Measurements from ENCODE around the gene VSNL1. TPM values are rescaled to one million over a fixed set of nuclear protein-coding genes. Genes with fewer than 3 reads are reported as not detected.

The VSNL1 gene
- total and polyA plus RNA-seq, 2 experiments from 2014 or later: 102 to 112 TPM

DNA sequence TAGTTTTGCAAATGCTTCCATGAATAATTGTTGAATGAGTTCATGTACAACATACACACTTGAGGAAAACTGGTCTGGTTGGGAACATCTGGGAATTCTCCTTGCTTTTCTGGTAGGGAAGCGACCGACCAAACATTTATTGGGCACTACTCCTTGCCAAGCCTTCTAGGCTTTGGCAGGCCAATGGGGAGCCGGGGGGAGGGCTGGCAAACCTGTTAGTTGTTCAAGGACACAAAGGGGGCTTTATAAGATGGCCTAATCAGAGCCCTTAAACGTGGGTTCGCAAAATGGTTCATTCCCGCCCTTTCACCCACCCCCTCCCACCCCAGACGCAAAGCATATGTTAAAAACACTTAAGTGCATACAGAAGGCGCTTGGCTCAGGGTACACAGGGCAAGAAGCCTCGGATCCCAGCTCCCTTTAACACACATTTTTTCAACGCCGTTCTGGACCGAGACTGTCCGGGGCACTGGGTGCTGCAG lies 844 bp upstream of the VSNL1 start:
- H3K4me3 Mint-ChIP-seq: peak overlapping the region; percentile 93
- H3K4me2 ChIP-seq: peak overlapping the region; percentile 82
- no peaks in the 10 kb centered on the region for H3K36me3 ChIP-seq (ENCODE audit: insufficient read depth)
- peak overlapping the region; percentile 82 for H3K4me3 ChIP-seq
- peaks cover 35% of the 10 kb centered on the region for H3K4me1 Mint-ChIP-seq
- H3K79me2 ChIP-seq (replicated peaks; ENCODE audit: insufficient read depth): peaks cover 28% of the 10 kb centered on the region
- H3F3A ChIP-seq (replicated peaks; ENCODE audit: low read depth): peaks cover 13% of the 10 kb centered on the region
- peak; percentile 33 for ATAC-seq
- H4K20me1 ChIP-seq (replicated peaks; ENCODE audit: insufficient read depth): no peaks in the 10 kb centered on the region
- no peaks in the 10 kb centered on the region for H3K9me2 ChIP-seq (ENCODE audit: insufficient read depth)
- no peaks in the 10 kb centered on the region for H3K36me3 Mint-ChIP-seq (ENCODE audit: low read depth)
- no peak overlapping the region for H2AFZ ChIP-seq
- TF ChIP-seq NANOG (IDR thresholded peaks at IDR 0.05; ENCODE audit: borderline replicate concordance) (no peak), CREB1 (CRISPR knock-in tag; IDR thresholded peaks at IDR 0.05; ENCODE audit: low read depth) (no peak), STAT1 (IDR thresholded peaks at IDR 0.05; ENCODE audit: unreplicated experiment) (no peak), JUNB (IDR thresholded peaks at IDR 0.05; ENCODE audit: unreplicated experiment) (no peak), POLR2AphosphoS5 (IDR thresholded peaks at IDR 0.05; ENCODE audit: low read depth) (no peak; the same call in 1 of the 2 replicates), EZH2 (IDR thresholded peaks at IDR 0.05; ENCODE audit: low read depth, unreplicated experiment) (no peak), EZH2phosphoT487 (IDR thresholded peaks at IDR 0.05; ENCODE audit: unreplicated experiment) (no peak), ZNF114 (CRISPR knock-in tag; IDR thresholded peaks at IDR 0.05) (no peak), ZNF331 (CRISPR knock-in tag; IDR thresholded peaks at IDR 0.05; ENCODE audit: low read depth) (no peak)
- TF ChIP-seq, protein P1, sequence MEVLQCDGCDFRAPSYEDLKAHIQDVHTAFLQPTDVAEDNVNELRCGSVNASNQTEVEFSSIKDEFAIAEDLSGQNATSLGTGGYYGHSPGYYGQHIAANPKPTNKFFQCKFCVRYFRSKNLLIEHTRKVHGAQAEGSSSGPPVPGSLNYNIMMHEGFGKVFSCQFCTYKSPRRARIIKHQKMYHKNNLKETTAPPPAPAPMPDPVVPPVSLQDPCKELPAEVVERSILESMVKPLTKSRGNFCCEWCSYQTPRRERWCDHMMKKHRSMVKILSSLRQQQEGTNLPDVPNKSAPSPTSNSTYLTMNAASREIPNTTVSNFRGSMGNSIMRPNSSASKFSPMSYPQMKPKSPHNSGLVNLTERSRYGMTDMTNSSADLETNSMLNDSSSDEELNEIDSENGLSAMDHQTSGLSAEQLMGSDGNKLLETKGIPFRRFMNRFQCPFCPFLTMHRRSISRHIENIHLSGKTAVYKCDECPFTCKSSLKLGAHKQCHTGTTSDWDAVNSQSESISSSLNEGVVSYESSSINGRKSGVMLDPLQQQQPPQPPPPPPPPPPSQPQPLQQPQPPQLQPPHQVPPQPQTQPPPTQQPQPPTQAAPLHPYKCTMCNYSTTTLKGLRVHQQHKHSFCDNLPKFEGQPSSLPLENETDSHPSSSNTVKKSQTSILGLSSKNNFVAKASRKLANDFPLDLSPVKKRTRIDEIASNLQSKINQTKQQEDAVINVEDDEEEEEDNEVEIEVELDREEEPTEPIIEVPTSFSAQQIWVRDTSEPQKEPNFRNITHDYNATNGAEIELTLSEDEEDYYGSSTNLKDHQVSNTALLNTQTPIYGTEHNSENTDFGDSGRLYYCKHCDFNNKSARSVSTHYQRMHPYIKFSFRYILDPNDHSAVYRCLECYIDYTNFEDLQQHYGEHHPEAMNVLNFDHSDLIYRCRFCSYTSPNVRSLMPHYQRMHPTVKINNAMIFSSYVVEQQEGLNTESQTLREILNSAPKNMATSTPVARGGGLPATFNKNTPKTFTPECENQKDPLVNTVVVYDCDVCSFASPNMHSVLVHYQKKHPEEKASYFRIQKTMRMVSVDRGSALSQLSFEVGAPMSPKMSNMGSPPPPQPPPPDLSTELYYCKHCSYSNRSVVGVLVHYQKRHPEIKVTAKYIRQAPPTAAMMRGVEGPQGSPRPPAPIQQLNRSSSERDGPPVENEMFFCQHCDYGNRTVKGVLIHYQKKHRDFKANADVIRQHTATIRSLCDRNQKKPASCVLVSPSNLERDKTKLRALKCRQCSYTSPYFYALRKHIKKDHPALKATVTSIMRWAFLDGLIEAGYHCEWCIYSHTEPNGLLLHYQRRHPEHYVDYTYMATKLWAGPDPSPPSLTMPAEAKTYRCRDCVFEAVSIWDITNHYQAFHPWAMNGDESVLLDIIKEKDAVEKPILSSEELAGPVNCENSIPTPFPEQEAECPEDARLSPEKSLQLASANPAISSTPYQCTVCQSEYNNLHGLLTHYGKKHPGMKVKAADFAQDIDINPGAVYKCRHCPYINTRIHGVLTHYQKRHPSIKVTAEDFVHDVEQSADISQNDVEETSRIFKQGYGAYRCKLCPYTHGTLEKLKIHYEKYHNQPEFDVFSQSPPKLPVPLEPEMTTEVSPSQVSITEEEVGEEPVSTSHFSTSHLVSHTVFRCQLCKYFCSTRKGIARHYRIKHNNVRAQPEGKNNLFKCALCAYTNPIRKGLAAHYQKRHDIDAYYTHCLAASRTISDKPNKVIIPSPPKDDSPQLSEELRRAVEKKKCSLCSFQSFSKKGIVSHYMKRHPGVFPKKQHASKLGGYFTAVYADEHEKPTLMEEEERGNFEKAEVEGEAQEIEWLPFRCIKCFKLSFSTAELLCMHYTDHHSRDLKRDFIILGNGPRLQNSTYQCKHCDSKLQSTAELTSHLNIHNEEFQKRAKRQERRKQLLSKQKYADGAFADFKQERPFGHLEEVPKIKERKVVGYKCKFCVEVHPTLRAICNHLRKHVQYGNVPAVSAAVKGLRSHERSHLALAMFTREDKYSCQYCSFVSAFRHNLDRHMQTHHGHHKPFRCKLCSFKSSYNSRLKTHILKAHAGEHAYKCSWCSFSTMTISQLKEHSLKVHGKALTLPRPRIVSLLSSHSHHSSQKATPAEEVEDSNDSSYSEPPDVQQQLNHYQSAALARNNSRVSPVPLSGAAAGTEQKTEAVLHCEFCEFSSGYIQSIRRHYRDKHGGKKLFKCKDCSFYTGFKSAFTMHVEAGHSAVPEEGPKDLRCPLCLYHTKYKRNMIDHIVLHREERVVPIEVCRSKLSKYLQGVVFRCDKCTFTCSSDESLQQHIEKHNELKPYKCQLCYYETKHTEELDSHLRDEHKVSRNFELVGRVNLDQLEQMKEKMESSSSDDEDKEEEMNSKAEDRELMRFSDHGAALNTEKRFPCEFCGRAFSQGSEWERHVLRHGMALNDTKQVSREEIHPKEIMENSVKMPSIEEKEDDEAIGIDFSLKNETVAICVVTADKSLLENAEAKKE (CRISPR knock-in tag; IDR thresholded peaks at IDR 0.05): no peak
- TF ChIP-seq, protein P2, sequence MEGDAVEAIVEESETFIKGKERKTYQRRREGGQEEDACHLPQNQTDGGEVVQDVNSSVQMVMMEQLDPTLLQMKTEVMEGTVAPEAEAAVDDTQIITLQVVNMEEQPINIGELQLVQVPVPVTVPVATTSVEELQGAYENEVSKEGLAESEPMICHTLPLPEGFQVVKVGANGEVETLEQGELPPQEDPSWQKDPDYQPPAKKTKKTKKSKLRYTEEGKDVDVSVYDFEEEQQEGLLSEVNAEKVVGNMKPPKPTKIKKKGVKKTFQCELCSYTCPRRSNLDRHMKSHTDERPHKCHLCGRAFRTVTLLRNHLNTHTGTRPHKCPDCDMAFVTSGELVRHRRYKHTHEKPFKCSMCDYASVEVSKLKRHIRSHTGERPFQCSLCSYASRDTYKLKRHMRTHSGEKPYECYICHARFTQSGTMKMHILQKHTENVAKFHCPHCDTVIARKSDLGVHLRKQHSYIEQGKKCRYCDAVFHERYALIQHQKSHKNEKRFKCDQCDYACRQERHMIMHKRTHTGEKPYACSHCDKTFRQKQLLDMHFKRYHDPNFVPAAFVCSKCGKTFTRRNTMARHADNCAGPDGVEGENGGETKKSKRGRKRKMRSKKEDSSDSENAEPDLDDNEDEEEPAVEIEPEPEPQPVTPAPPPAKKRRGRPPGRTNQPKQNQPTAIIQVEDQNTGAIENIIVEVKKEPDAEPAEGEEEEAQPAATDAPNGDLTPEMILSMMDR (conservative IDR thresholded peaks at IDR 0.05; ENCODE audit: low read depth in 2 of 2): no peak
- TF ChIP-seq, protein P3, sequence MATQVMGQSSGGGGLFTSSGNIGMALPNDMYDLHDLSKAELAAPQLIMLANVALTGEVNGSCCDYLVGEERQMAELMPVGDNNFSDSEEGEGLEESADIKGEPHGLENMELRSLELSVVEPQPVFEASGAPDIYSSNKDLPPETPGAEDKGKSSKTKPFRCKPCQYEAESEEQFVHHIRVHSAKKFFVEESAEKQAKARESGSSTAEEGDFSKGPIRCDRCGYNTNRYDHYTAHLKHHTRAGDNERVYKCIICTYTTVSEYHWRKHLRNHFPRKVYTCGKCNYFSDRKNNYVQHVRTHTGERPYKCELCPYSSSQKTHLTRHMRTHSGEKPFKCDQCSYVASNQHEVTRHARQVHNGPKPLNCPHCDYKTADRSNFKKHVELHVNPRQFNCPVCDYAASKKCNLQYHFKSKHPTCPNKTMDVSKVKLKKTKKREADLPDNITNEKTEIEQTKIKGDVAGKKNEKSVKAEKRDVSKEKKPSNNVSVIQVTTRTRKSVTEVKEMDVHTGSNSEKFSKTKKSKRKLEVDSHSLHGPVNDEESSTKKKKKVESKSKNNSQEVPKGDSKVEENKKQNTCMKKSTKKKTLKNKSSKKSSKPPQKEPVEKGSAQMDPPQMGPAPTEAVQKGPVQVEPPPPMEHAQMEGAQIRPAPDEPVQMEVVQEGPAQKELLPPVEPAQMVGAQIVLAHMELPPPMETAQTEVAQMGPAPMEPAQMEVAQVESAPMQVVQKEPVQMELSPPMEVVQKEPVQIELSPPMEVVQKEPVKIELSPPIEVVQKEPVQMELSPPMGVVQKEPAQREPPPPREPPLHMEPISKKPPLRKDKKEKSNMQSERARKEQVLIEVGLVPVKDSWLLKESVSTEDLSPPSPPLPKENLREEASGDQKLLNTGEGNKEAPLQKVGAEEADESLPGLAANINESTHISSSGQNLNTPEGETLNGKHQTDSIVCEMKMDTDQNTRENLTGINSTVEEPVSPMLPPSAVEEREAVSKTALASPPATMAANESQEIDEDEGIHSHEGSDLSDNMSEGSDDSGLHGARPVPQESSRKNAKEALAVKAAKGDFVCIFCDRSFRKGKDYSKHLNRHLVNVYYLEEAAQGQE (IDR thresholded peaks at IDR 0.05; ENCODE audit: unreplicated experiment): no peak
- TF ChIP-seq, protein P4, sequence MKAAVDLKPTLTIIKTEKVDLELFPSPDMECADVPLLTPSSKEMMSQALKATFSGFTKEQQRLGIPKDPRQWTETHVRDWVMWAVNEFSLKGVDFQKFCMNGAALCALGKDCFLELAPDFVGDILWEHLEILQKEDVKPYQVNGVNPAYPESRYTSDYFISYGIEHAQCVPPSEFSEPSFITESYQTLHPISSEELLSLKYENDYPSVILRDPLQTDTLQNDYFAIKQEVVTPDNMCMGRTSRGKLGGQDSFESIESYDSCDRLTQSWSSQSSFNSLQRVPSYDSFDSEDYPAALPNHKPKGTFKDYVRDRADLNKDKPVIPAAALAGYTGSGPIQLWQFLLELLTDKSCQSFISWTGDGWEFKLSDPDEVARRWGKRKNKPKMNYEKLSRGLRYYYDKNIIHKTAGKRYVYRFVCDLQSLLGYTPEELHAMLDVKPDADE (IDR thresholded peaks at IDR 0.05): no peak
- peak overlapping the region; percentile 97 for H3K27ac Mint-ChIP-seq
- peak; percentile 79 for DNase-seq (ENCODE audit: low spot score)
- peaks cover 16% of the 10 kb centered on the region for H3K27me3 Mint-ChIP-seq (ENCODE audit: insufficient read depth, low read depth, poor library complexity)
- H3K27me3 ChIP-seq (ENCODE audit: insufficient read depth): peaks cover 13% of the 10 kb centered on the region
- H3K9me3 Mint-ChIP-seq: no peaks in the 10 kb centered on the region; the same call in 2 of the 3 replicates
- peak overlapping the region; percentile 93 for H3K27ac ChIP-seq (ENCODE audit: low read depth)
- H3K4me1 ChIP-seq (ENCODE audit: insufficient read depth): peaks cover 25% of the 10 kb centered on the region

All from GM23338 (cell line).